ENCODE data around the gene AKIP1.

Gene AKIP1

GRCh38 chr11:8899119-8899753 is 11.8 kb upstream of the AKIP1 start:
- Histone ChIP-seq H3K9me3 (0 out of 2 replicates have a peak, but pooled peaks cover 6% of the 10 kb centered on the region), H3K27me3 (ENCODE audit: low read depth) (no peaks in the 10 kb centered on the region), H3K36me3 (replicated peaks) (no peaks in the 10 kb centered on the region), H3K4me1 (no peaks in the 10 kb centered on the region), H3K4me3 (no peak overlapping the region)
- no peak for DNase-seq (ENCODE audit: low spot score in 2 of 2)
- in situ Hi-C loops (cut with MboI; ENCODE audit: low sequenced_read_pairs): no loop called here

- DNase-seq (ENCODE audit: low spot score in 2 of 2): no peak
Observed at GRCh38 chr11:8905528-8906165, 5.3 kb upstream of the AKIP1 start.

GRCh38 chr11:8907116-8907515 is 3.9 kb upstream of the AKIP1 start:
- Histone ChIP-seq H3K27me3 (ENCODE audit: low read depth) (no peaks in the 10 kb centered on the region), H3K4me3 (no peak overlapping the region), H3K4me1 (peaks cover 12% of the 10 kb centered on the region), H3K9me3 (no peaks in the 10 kb centered on the region), H3K36me3 (replicated peaks) (no peaks in the 10 kb centered on the region)
- DNase-seq (ENCODE audit: low spot score in 2 of 2): no peak
- in situ Hi-C loops (cut with MboI; ENCODE audit: low sequenced_read_pairs): no loop called here

More at GRCh38 chr11:8905528-8906165, 5.3 kb upstream of the AKIP1 start:
- Histone ChIP-seq H3K9me3 (no peaks in the 10 kb centered on the region), H3K4me1 (peaks cover 12% of the 10 kb centered on the region), H3K27me3 (ENCODE audit: low read depth) (no peaks in the 10 kb centered on the region), H3K4me3 (no peak overlapping the region), H3K36me3 (replicated peaks) (no peaks in the 10 kb centered on the region)
- in situ Hi-C loops (cut with MboI; ENCODE audit: low sequenced_read_pairs): no loop called here

- in situ Hi-C loops (cut with MboI; ENCODE audit: low sequenced_read_pairs): no loop called here
- no peak for DNase-seq (ENCODE audit: low spot score in 2 of 2)
- Histone ChIP-seq H3K27me3 (ENCODE audit: low read depth) (no peaks in the 10 kb centered on the region), H3K9me3 (no peaks in the 10 kb centered on the region), H3K4me1 (peaks cover 16% of the 10 kb centered on the region), H3K4me3 (no peak overlapping the region), H3K36me3 (replicated peaks) (no peaks in the 10 kb centered on the region)
Observed at GRCh38 chr11:8908099-8908498, 2.9 kb upstream of the AKIP1 start.

- H3K4me3 ChIP-seq: peak overlapping the region; percentile 19
- peaks cover 25% of the 10 kb centered on the region for H3K4me1 ChIP-seq
- no peaks in the 10 kb centered on the region for H3K9me3 ChIP-seq
- H3K27me3 ChIP-seq (ENCODE audit: low read depth): no peaks in the 10 kb centered on the region
- peaks cover 13% of the 10 kb centered on the region for H3K36me3 ChIP-seq (replicated peaks)
- no peak for DNase-seq (ENCODE audit: low spot score in 2 of 2)
- in situ Hi-C loops (cut with MboI; ENCODE audit: low sequenced_read_pairs): no loop called here
Observed at GRCh38 chr11:8910649-8911026, 351 bp upstream of the AKIP1 start.

GRCh38 chr11:8913961-8914660 is 3.1 kb downstream of the AKIP1 start:
- Histone ChIP-seq H3K4me1 (peaks cover 17% of the 10 kb centered on the region), H3K4me3 (no peak overlapping the region), H3K36me3 (replicated peaks) (peaks cover 41% of the 10 kb centered on the region), H3K27me3 (ENCODE audit: low read depth) (no peaks in the 10 kb centered on the region), H3K9me3 (no peaks in the 10 kb centered on the region)
- in situ Hi-C loops (cut with MboI; ENCODE audit: low sequenced_read_pairs): no loop called here
- peak in 1 of 2 experiments; percentile 64 for DNase-seq (ENCODE audit: low spot score in 2 of 2)

GRCh38 chr11:8914661-8915018 is 3.7 kb downstream of the AKIP1 start:
- H3K36me3 ChIP-seq (replicated peaks): peaks cover 47% of the 10 kb centered on the region
- no peaks in the 10 kb centered on the region for H3K27me3 ChIP-seq (ENCODE audit: low read depth)
- in situ Hi-C loops (cut with MboI; ENCODE audit: low sequenced_read_pairs): no loop called here

GRCh38 chr11:8917157-8917825 is 6.3 kb downstream of the AKIP1 start:
- in situ Hi-C loops (cut with MboI; ENCODE audit: low sequenced_read_pairs): no loop called here
- Histone ChIP-seq H3K4me1 (peaks cover 12% of the 10 kb centered on the region), H3K9me3 (no peaks in the 10 kb centered on the region), H3K4me3 (no peak overlapping the region), H3K36me3 (replicated peaks) (peaks cover 73% of the 10 kb centered on the region), H3K27me3 (ENCODE audit: low read depth) (no peaks in the 10 kb centered on the region)
- DNase-seq (ENCODE audit: low spot score in 2 of 2): peak; percentile 35 to 43

More at GRCh38 chr11:8914661-8915018, 3.7 kb downstream of the AKIP1 start:
- Histone ChIP-seq H3K4me3 (no peak overlapping the region), H3K9me3 (no peaks in the 10 kb centered on the region), H3K4me1 (peaks cover 17% of the 10 kb centered on the region)
- DNase-seq (ENCODE audit: low spot score in 2 of 2): no peak

GRCh38 chr11:8922691-8923090 is 11.7 kb downstream of the AKIP1 start:
- H3K9me3 ChIP-seq: no peaks in the 10 kb centered on the region
- H3K4me1 ChIP-seq: no peaks in the 10 kb centered on the region
- DNase-seq (ENCODE audit: low spot score in 2 of 2): no peak
- H3K36me3 ChIP-seq (replicated peaks): peaks cover 66% of the 10 kb centered on the region
- in situ Hi-C loops (cut with MboI; ENCODE audit: low sequenced_read_pairs): no loop called here
- H3K4me3 ChIP-seq: no peak overlapping the region
- no peaks in the 10 kb centered on the region for H3K27me3 ChIP-seq (ENCODE audit: low read depth)

GRCh38 chr11:8925711-8926110 is 14.7 kb downstream of the AKIP1 start:
- in situ Hi-C loops (cut with MboI; ENCODE audit: low sequenced_read_pairs): no loop called here
- Histone ChIP-seq H3K4me3 (no peak overlapping the region), H3K4me1 (no peaks in the 10 kb centered on the region), H3K9me3 (no peaks in the 10 kb centered on the region), H3K27me3 (ENCODE audit: low read depth) (no peaks in the 10 kb centered on the region), H3K36me3 (replicated peaks) (peaks cover 36% of the 10 kb centered on the region)
- DNase-seq (ENCODE audit: low spot score in 2 of 2): no peak

GRCh38 chr11:8926236-8926635 is 15.2 kb downstream of the AKIP1 start:
- Histone ChIP-seq H3K36me3 (replicated peaks) (peaks cover 31% of the 10 kb centered on the region), H3K9me3 (no peaks in the 10 kb centered on the region), H3K27me3 (ENCODE audit: low read depth) (no peaks in the 10 kb centered on the region)

GRCh38 chr11:8927233-8927632 is 16.2 kb downstream of the AKIP1 start:
- no peaks in the 10 kb centered on the region for H3K27me3 ChIP-seq (ENCODE audit: low read depth)
- in situ Hi-C loops (cut with MboI; ENCODE audit: low sequenced_read_pairs): no loop called here
- peaks cover 21% of the 10 kb centered on the region for H3K36me3 ChIP-seq (replicated peaks)
- H3K9me3 ChIP-seq: no peaks in the 10 kb centered on the region
- no peak overlapping the region for H3K4me3 ChIP-seq
- no peak for DNase-seq (ENCODE audit: low spot score in 2 of 2)
- no peaks in the 10 kb centered on the region for H3K4me1 ChIP-seq

More at GRCh38 chr11:8926236-8926635, 15.2 kb downstream of the AKIP1 start:
- no peak for DNase-seq (ENCODE audit: low spot score in 2 of 2)
- in situ Hi-C loops (cut with MboI; ENCODE audit: low sequenced_read_pairs): no loop called here
- H3K4me1 ChIP-seq: no peaks in the 10 kb centered on the region
- no peak overlapping the region for H3K4me3 ChIP-seq

GRCh38 chr11:8928205-8928604 is 17.2 kb downstream of the AKIP1 start:
- in situ Hi-C loops (cut with MboI; ENCODE audit: low sequenced_read_pairs): no loop called here
- H3K4me3 ChIP-seq: no peak overlapping the region
- no peaks in the 10 kb centered on the region for H3K9me3 ChIP-seq
- peaks cover 11% of the 10 kb centered on the region for H3K36me3 ChIP-seq (replicated peaks)
- no peak for DNase-seq (ENCODE audit: low spot score in 2 of 2)
- no peaks in the 10 kb centered on the region for H3K4me1 ChIP-seq
- no peaks in the 10 kb centered on the region for H3K27me3 ChIP-seq (ENCODE audit: low read depth)
